Measurements from ENCODE around the gene CCDC150. TPM values are rescaled to one million over a fixed set of nuclear protein-coding genes. Genes with fewer than 3 reads are reported as not detected.

The CCDC150 gene
- total and polyA plus RNA-seq, 2 of the 8 experiments (the other 6 are each of a cell fraction or from before 2014, with no cell fraction given) = 8.3 to 31.9 TPM

DNA sequence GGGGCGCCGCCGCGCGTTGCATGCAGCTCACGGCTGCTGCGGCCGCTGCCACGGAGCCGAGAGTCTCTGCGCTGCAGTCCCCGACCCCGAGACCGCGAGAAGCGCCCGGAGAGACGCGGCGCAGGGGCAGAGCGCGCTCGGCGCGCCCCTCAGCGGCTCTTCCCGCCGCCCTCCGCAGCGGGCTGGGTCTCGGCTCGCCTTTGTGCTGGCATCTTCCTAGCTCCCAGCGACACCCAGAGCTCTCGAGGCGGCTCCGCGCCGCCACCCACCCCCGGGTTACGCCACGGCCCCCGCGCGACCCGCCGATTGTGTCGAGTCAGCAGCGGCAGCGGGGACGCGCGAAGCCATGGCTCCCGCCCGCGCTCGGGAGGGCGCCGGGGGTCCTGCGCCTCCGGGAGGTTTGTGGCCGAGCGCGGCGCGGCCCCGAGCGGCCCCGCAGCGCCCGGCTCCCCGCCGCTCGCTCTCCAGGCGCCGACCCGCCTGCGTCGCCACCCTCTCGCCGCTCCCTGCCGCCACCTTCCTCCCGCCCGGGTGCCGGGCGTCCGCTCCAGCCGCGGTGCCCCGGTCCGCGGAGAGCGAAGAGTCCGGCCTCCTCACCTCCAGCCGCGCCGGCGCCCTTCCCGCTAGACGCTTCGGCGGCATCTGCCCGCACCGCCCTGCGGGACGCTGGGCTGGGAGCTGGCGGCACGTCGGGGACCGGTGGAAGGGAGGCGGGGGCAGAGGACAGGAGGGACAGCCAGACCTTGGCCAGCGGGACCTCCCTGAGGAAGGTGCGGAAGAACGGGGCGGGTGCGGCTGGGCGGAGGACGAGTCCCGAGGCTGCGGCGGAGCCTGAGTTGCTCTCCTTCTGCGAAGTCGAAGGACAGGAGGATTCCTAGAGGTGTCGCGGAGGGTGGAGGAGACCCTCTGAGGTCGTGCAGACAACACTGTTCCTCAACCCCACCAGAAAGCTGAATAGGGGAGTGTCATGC, 46.3 kb upstream of the CCDC150 start, which contains the start of gene HECW2 (continued):
- TF ChIP-seq, protein P1, sequence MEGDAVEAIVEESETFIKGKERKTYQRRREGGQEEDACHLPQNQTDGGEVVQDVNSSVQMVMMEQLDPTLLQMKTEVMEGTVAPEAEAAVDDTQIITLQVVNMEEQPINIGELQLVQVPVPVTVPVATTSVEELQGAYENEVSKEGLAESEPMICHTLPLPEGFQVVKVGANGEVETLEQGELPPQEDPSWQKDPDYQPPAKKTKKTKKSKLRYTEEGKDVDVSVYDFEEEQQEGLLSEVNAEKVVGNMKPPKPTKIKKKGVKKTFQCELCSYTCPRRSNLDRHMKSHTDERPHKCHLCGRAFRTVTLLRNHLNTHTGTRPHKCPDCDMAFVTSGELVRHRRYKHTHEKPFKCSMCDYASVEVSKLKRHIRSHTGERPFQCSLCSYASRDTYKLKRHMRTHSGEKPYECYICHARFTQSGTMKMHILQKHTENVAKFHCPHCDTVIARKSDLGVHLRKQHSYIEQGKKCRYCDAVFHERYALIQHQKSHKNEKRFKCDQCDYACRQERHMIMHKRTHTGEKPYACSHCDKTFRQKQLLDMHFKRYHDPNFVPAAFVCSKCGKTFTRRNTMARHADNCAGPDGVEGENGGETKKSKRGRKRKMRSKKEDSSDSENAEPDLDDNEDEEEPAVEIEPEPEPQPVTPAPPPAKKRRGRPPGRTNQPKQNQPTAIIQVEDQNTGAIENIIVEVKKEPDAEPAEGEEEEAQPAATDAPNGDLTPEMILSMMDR (IDR thresholded peaks at IDR 0.05; ENCODE audit: control extremely low read depth in 1 of 3, insufficient read depth in 1 of 3, low read depth in 1 of 3, low read length in 3 of 3) = peak in 1 of 3 experiments; percentile 16; a peak in 1 of 4 replicates
- TF ChIP-seq HDAC2 (IDR thresholded peaks at IDR 0.05; ENCODE audit: borderline replicate concordance in 1 of 2, low read depth in 2 of 2, low read length in 2 of 2) = no peak; a peak in 1 of 4 replicates
- TF ChIP-seq JUND (IDR thresholded peaks at IDR 0.05; ENCODE audit: low read length) = no peak
- TF ChIP-seq BRCA1 (IDR thresholded peaks at IDR 0.05; ENCODE audit: low read depth, low read length) = no peak
- TF ChIP-seq CBX5 (IDR thresholded peaks at IDR 0.05; ENCODE audit: low read depth, low read length) = no peak
- TF ChIP-seq CTBP2 (IDR thresholded peaks at IDR 0.05; ENCODE audit: borderline replicate concordance, insufficient read depth, insufficient read length, low read length) = no peak
- TF ChIP-seq NANOG (IDR thresholded peaks at IDR 0.05; ENCODE audit: insufficient read depth, low read depth, low read length, poor library complexity, severe bottlenecking) = no peak
- no peak for TF ChIP-seq FOSL1 (IDR thresholded peaks at IDR 0.05; ENCODE audit: insufficient read depth, low read depth, low read length)
- TF ChIP-seq SIX5 (IDR thresholded peaks at IDR 0.05; ENCODE audit: low read depth, low read length) = no peak
- TF ChIP-seq TBP (IDR thresholded peaks at IDR 0.05; ENCODE audit: low read depth, low read length) = peak; percentile 48; the same call in 1 of the 2 replicates
- TF ChIP-seq GTF2F1 (IDR thresholded peaks at IDR 0.05; ENCODE audit: borderline replicate concordance, low read depth, low read length) = no peak
- no peak for TF ChIP-seq SIN3A (conservative IDR thresholded peaks at IDR 0.05 in 1 of 2, IDR thresholded peaks at IDR 0.05 in 1 of 2; ENCODE audit: low read depth in 1 of 2, low read length in 2 of 2)
- no peak for TF ChIP-seq KDM5A (IDR thresholded peaks at IDR 0.05; ENCODE audit: low read length)
- TF ChIP-seq, protein P2, sequence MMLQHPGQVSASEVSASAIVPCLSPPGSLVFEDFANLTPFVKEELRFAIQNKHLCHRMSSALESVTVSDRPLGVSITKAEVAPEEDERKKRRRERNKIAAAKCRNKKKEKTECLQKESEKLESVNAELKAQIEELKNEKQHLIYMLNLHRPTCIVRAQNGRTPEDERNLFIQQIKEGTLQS (IDR thresholded peaks at IDR 0.05; ENCODE audit: insufficient read depth, low read depth, low read length) = no peak
- no peak for TF ChIP-seq CEBPB (IDR thresholded peaks at IDR 0.05; ENCODE audit: low read depth, low read length)
- no peak for TF ChIP-seq RFX5 (IDR thresholded peaks at IDR 0.05; ENCODE audit: borderline replicate concordance, low read depth, low read length)
- no peak for TF ChIP-seq SAP30 (IDR thresholded peaks at IDR 0.05; ENCODE audit: insufficient read depth, insufficient replicate concordance, low read length)
- TF ChIP-seq CBX8 (IDR thresholded peaks at IDR 0.05; ENCODE audit: borderline replicate concordance, low read depth, low read length) = no peak
- TF ChIP-seq SRF (IDR thresholded peaks at IDR 0.05; ENCODE audit: low read depth, low read length) = no peak
